Activated CD4-positive, CD25-positive, alpha-beta regulatory T cell treated with anti-CD3 and anti-CD28 coated beads, Interleukin-2, amount 50 U/mL, for 72 hours (primary cell): ENCODE data around the gene CEP112.

Experiments
- DNase-seq: peaks from one replicate; pipeline ENCODE4 v3.0.0; 2021

Gene CEP112

GRCh38 chr17:65668211-65668610 is 523.7 kb downstream of the CEP112 start:
- DNase-seq = no peak

- DNase-seq = no peak
These were observed 524.3 kb downstream of the CEP112 start for GRCh38 chr17:65667656-65668055.

- no peak for DNase-seq
These were observed 525.0 kb downstream of the CEP112 start for GRCh38 chr17:65666876-65667321.

- no peak for DNase-seq
These were observed 526.0 kb downstream of the CEP112 start for GRCh38 chr17:65665966-65666365.

- DNase-seq = no peak
These were observed 527.2 kb downstream of the CEP112 start for GRCh38 chr17:65664696-65665095.

GRCh38 chr17:65664266-65664665 is 527.7 kb downstream of the CEP112 start:
- no peak for DNase-seq

- no peak for DNase-seq
These were observed 529.7 kb downstream of the CEP112 start for GRCh38 chr17:65662196-65662595.

- DNase-seq = no peak
These were observed 531.0 kb downstream of the CEP112 start for GRCh38 chr17:65660947-65661346.

GRCh38 chr17:65660078-65660477 is 531.9 kb downstream of the CEP112 start:
- no peak for DNase-seq

- no peak for DNase-seq
These were observed 532.4 kb downstream of the CEP112 start for GRCh38 chr17:65659512-65659911.

- no peak for DNase-seq
These were observed 534.6 kb downstream of the CEP112 start for GRCh38 chr17:65657251-65657828.

- no peak for DNase-seq
These were observed 535.3 kb downstream of the CEP112 start for GRCh38 chr17:65656390-65657250.

GRCh38 chr17:65655706-65656105 is 536.2 kb downstream of the CEP112 start:
- no peak for DNase-seq

- no peak for DNase-seq
These were observed 547.4 kb downstream of the CEP112 start for GRCh38 chr17:65644545-65644944.

GRCh38 chr17:65638221-65638975 is 553.5 kb downstream of the CEP112 start:
- no peak for DNase-seq

GRCh38 chr17:65637786-65638185 is 554.1 kb downstream of the CEP112 start:
- DNase-seq = no peak

GRCh38 chr17:65634533-65634932 is 557.4 kb downstream of the CEP112 start:
- no peak for DNase-seq

GRCh38 chr17:65633988-65634387 is 557.9 kb downstream of the CEP112 start:
- DNase-seq = no peak

- no peak for DNase-seq
These were observed 558.6 kb downstream of the CEP112 start for GRCh38 chr17:65633146-65633881.

GRCh38 chr17:65630502-65630901 is 561.4 kb downstream of the CEP112 start:
- no peak for DNase-seq

- no peak for DNase-seq
These were observed 562.7 kb downstream of the CEP112 start for GRCh38 chr17:65629234-65629690.

GRCh38 chr17:65628644-65629036 is 563.3 kb downstream of the CEP112 start:
- DNase-seq = no peak
